Stimulated activated CD8-positive, alpha-beta memory T cell treated with anti-CD3 and anti-CD28 coated beads, Interleukin-12 subunit alpha, Interleukin-12 subunit beta, amount 100 ng/mL, for 1 hour (primary cell): Measurements from ENCODE around the gene GPRIN2.
"Not testable (repeated sequence)": the region's sequence is repeated elsewhere in the genome, so short reads cannot be mapped to it uniquely, and the experiment has no call there.

Experiments
- DNase-seq: peaks from one replicate; pipeline ENCODE4 v3.0.0-alpha.2; 2020; ENCODE audit warnings: low read depth

Gene GPRIN2

GRCh38 chr10:46556515-46557318 lies at the start of gene GPRIN2:
Gene GPRIN2, minus strand, starts transcription at chr10:46556658. Its CDS starts 5,922 bp downstream, at chr10:46550736.
- no peak for DNase-seq

- not testable (repeated sequence) for DNase-seq
Observed at GRCh38 chr10:46600516-46600915, 44.1 kb upstream of the GPRIN2 start.

- DNase-seq, result not testable (repeated sequence)
Observed at GRCh38 chr10:46597616-46598246, 41.3 kb upstream of the GPRIN2 start.

- not testable (repeated sequence) for DNase-seq
Observed at GRCh38 chr10:46596570-46596969, 40.1 kb upstream of the GPRIN2 start.

GRCh38 chr10:46594453-46595063 lies 38.1 kb upstream of the GPRIN2 start:
- DNase-seq, result not testable (repeated sequence)

- DNase-seq, result not testable (repeated sequence)
Observed at GRCh38 chr10:46593307-46593706, 36.8 kb upstream of the GPRIN2 start.

- DNase-seq, result not testable (repeated sequence)
Observed at GRCh38 chr10:46591053-46591452, 34.6 kb upstream of the GPRIN2 start.

GRCh38 chr10:46589589-46589988 lies 33.1 kb upstream of the GPRIN2 start:
- not testable (repeated sequence) for DNase-seq

GRCh38 chr10:46588221-46588620 lies 31.8 kb upstream of the GPRIN2 start:
- DNase-seq, result not testable (repeated sequence)

GRCh38 chr10:46587546-46587945 lies 31.1 kb upstream of the GPRIN2 start:
- DNase-seq, result not testable (repeated sequence)

GRCh38 chr10:46585246-46585645 lies 28.8 kb upstream of the GPRIN2 start:
- DNase-seq, result not testable (repeated sequence)

GRCh38 chr10:46584196-46584595 lies 27.7 kb upstream of the GPRIN2 start:
- not testable (repeated sequence) for DNase-seq

GRCh38 chr10:46582568-46582967 lies 26.1 kb upstream of the GPRIN2 start:
- not testable (repeated sequence) for DNase-seq

- not testable (repeated sequence) for DNase-seq
Observed at GRCh38 chr10:46581997-46582396, 25.5 kb upstream of the GPRIN2 start.

- DNase-seq, result not testable (repeated sequence)
Observed at GRCh38 chr10:46579378-46579777, 22.9 kb upstream of the GPRIN2 start.

- DNase-seq, result not testable (repeated sequence)
Observed at GRCh38 chr10:46578474-46579178, 22.2 kb upstream of the GPRIN2 start, which contains the start of gene SYT15. Gene SYT15, plus strand, starts transcription at chr10:46579128. Its CDS starts 41 bp downstream, at chr10:46579169.

- not testable (repeated sequence) for DNase-seq
Observed at GRCh38 chr10:46577624-46578473, 21.4 kb upstream of the GPRIN2 start.

GRCh38 chr10:46573884-46574283 lies 17.4 kb upstream of the GPRIN2 start:
- not testable (repeated sequence) for DNase-seq

- DNase-seq, result not testable (repeated sequence)
Observed at GRCh38 chr10:46573314-46573713, 16.9 kb upstream of the GPRIN2 start.

GRCh38 chr10:46572765-46573164 lies 16.3 kb upstream of the GPRIN2 start:
- DNase-seq, result not testable (repeated sequence)

GRCh38 chr10:46570655-46571054 lies 14.2 kb upstream of the GPRIN2 start:
- not testable (repeated sequence) for DNase-seq
